Activated CD4-positive, alpha-beta T cell treated with anti-CD3 and anti-CD28 coated beads for 4 hours (primary cell): Measurements from ENCODE around the gene PRKG1.

Experiments used
- DNase-seq, 2 donors: peaks; one replicate each; pipeline ENCODE4 v3.0.0-alpha.2; 2020

PRKG1 gene

DNA sequence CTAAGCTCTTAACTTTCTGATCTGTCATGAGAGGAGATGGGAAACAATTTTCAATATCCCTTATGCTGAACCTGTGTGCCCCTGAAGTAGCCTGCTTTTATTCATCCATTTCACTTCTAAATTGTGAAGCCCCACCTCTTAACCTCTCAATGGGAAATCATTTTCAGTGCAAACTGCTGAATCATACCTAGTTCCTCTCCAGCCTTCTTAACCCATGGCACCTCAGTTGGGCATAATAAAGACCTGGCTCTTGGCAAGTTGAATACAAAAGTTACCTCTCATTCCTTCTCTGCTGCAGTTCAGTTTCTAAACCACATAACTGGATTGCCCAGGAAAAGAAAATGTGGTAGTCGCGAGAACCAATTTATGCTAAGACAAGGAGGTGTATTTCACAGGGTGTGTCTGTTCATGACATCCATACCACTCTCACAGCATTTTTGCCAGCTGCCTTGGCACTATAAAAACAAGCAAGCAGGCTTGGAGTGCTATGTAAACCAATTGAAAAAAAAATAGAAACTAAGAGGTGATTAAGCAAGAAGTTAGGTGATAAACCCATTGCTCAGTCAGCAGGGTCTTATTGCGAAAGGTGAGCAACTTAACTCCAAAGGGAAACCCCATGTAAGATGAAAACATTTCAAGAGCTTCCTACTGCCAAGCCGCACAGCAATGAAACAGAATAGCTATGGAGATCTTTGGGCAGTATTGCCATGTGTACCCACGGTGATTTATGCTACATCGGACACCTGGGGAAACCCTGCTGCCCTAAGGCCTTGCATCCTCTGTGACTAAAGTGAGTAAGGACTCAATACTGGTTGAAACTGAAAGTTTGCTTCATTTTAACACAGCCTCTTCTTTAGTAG lies 1182.8 kb downstream of the PRKG1 start:
- DNase-seq, result no peak

DNA sequence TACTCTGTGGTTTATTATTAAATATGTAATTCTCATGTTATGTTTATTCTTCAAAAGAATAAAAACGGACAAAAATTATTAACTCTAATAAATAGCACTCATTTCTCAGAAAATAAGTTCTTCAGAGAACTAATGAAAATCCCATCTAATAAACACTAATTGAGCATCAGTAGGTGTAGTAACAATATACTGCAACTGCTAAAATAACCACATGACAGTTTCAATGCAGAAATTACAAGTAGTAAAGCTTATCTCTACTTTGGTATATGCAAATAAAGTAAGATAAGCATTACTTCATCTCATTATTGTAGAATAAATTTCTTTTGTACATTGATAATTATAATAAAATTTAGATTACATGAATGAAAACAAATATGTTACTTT lies 1183.4 kb downstream of the PRKG1 start:
- no peak for DNase-seq

DNA sequence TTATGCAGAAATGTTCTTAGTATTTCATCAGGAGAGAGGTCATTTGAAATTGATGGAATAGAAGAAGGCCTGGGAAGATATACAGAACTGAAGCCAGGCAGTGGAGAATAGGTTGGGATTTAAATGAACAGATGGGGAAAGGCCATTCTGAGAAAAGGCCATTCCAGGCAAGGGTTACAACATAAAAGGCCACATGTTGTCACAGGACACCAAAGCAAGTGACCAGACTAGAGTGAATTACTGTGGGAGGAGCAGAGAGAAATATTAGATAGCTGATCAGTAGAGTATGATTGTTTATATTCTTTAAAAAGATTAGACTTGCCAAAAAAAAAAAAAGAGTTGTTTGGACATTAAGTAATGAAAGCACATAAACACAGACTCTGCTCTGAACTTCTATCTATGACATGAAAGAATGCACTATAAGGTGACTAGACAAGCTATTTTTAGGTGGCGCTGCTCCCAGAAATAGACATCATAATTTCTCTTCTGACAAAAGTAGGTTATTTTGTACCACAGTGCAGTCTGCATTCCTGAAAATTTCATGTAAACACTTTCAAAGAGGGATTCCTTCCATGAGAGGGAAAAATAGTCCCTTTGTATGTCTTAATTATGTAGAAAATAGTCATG lies 1184.6 kb downstream of the PRKG1 start:
- DNase-seq, result no peak

- no peak for DNase-seq
Measured at GRCh38 chr10:52259426-52259812, 1185.1 kb downstream of the PRKG1 start.

- DNase-seq, result no peak
Measured at GRCh38 chr10:52261362-52261761, 1187.1 kb downstream of the PRKG1 start.

- DNase-seq, result no peak
Measured at GRCh38 chr10:52265131-52265926, 1191.0 kb downstream of the PRKG1 start.

DNA sequence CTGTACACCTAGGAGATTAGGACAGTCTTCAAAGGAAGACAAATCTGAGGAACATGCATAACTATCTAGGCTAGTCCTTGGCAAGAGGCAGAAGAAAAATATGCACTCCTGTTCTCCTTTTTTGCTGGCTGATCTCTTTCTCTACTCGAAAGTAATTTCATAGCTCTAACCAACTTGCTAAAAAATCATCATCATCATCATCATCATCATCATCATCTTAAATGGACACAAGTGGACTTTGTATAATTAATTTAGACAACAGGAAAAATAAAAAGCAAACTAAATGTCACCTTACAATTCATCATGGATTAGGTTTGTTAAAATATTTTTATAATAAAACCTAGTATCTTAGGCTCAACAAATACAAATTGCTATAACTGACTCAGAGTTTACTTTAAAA lies 1192.6 kb downstream of the PRKG1 start:
- no peak for DNase-seq

- no peak for DNase-seq
Measured at GRCh38 chr10:52268790-52269189, 1194.5 kb downstream of the PRKG1 start.

DNA sequence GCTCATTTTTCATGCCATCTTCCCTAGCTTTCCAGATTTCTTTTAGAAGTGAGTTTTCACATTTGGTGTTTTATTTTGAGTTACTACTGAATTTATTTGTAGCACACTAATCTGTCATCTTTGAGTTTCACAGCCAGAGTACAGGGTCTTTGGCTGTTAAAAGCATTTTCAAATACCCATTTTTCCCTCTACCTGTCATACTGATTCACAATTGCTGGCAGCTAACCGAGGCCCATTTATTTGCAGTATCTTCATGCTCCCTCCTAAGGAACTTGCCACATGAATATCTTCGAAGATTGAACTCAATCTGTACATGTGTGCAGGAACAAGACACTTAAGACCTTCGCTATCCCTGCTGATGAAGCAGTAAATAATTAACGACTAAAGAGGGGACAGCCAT lies 1194.9 kb downstream of the PRKG1 start:
- DNase-seq, result no peak

DNA sequence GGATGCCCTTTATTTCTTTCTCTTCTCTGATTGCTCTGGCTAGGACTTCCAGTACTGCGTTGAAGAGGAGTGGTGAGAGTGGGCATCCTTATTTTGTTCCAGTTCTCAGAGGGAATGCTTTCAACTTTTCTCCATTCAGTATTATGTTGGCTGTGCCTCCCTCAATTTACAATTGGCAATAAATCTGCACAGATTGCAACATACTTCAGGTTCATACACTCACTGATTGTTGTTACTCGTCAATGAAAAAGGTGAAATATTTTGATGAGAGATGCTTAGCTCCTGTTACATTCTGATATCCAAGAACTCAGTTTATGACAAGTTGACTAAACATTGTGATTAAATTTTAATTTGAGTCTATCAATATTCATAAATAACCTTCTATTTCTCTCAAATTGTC lies 1201.9 kb downstream of the PRKG1 start:
- DNase-seq, result no peak

GRCh38 chr10:52276986-52277385 lies 1202.7 kb downstream of the PRKG1 start:
- no peak for DNase-seq

GRCh38 chr10:52279546-52279945 lies 1205.3 kb downstream of the PRKG1 start:
- no peak for DNase-seq

- no peak for DNase-seq
Measured at GRCh38 chr10:52280051-52280450, 1205.8 kb downstream of the PRKG1 start.

GRCh38 chr10:52283174-52283573 lies 1208.9 kb downstream of the PRKG1 start:
- DNase-seq, result no peak

DNA sequence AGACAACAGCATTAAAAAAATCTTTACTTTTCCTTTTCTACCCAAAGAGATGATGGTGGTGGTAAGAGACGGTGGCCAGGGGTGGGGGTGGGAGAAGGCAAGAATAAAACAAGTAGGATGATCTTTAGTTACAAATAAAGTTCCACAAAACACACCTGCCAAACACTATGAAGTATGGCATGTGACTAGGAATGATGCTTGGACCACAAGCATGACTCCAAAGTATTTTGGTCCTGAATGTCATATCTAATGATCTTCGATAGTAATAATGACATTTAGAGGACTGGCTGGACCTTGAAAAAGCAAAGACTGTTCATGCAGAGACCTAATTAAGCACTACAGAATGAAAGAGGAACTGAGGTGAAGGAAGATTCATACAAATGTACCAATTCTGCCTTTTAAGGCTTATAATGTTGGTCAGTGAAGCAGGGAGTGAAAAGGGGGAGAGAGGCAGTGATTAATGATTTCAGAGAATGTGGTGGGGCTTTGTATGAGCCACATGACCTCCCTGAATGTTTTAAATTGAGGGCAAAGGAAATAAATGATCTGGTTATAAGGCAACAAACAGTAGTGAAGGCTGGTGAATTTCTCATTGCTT lies 1210.2 kb downstream of the PRKG1 start:
- no peak for DNase-seq

- no peak for DNase-seq
Measured at GRCh38 chr10:52287866-52288265, 1213.6 kb downstream of the PRKG1 start.

- no peak for DNase-seq
Measured at GRCh38 chr10:52297747-52298146, 1223.5 kb downstream of the PRKG1 start.

DNA sequence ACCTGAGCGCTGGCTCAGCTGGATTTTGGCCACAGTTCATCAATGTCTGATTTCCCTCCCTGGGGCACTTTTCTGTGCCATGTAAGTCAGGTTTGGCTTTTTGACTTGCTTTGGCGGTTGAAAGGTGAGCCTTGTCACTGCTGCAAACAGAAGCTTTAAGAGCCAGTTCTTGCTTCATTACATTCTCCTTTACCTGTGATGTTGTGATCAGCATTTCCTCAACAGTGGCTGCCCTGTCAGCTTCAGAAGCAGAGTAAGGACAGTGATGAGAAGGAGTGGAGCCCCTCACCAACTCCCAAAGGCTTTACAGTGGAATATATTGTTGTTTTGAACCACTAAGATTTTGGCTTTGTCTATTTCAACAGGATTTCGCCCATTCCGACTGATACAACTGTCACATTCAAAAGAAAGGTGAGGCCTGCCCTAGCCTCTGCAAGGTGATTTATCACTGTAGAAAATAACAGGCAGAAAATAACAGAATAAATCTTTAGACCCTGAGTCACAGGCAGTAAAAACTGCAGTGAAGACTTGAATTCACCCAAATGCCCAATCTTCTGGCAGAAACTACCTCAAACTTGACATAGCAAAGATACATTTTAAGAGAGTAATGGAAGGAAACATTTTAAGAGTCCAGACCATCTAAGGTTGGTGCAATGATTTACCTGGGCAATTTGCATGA lies 1226.5 kb downstream of the PRKG1 start:
- DNase-seq, result no peak

DNA sequence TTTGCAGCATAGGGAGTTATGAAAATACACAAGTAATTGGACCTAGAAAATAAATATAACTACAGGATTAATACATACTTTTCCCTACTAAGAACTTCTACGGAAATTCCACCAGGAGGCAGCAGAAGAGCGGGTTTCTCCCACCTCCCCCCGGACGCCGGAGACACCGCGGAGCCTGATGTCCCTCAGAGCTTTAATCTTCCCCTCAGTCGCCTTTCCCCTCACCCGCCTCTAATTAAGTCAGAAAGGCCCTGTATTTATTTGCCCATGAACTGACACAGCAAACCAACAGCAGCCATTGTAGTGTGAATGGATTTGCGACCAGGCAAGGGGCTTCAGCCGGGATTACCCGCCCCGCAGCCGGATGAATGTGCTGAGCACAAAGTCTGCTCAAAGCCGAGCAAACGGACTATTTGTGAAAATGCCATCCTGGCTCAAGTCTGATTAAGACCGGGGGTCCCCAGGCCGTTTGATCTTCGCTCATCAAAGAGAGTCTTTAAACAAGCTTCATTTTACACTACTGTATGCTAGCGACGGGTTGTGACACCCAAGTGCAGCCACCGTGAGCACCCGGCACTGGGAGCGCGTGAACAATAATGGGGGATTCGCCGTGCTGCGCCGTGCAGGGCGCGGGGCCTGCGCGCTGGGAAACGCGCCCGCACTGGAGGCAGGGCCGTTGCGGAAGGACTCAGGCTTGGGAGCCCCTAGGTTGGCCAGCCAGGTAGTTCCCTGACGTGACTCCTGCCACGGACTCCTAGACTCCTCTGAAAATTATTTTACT lies 1234.2 kb downstream of the PRKG1 start:
- DNase-seq, result no peak

- DNase-seq, result no peak
Measured at GRCh38 chr10:52312942-52313255, 1238.6 kb downstream of the PRKG1 start.

- DNase-seq, result no peak
Measured at GRCh38 chr10:52313256-52313932, 1239.1 kb downstream of the PRKG1 start.
